ENCODE measurements around the gene RGS19.

Gene RGS19

DNA sequence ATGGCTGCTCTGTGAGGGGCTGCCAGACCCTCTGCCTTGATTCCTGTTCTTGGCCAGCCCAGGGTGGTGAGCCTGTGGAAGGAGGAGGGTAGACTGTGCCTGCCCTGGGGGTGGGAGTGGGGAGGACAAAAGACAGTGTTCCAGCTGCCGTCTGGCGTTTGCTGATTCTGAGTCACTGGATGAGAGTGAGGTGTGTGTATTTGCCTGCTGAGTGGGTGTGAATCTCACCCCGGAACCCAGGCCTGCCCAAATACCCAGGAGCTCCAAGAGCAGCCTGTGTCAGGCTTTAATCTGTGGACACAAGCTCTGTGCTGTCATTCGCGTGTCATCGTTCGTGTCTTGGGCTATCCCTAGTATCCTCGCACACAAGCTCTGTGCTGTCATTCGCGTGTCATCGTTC lies 7.5 kb upstream of the RGS19 start:
- no peak for TF ChIP-seq CTCF (IDR thresholded peaks at IDR 0.05; ENCODE audit: insufficient read depth, missing control alignments)
- DNase-seq (ENCODE audit: insufficient read length, low spot score) (no peak), FAIRE-seq (no peak)

GRCh38 chr20:64084685-64085152 lies 5.4 kb upstream of the RGS19 start:
- FAIRE-seq = no peak
- no peak for DNase-seq (ENCODE audit: insufficient read length, low spot score)
- TF ChIP-seq CTCF (IDR thresholded peaks at IDR 0.05; ENCODE audit: insufficient read depth, missing control alignments) = no peak

GRCh38 chr20:64083804-64084684 lies 4.7 kb upstream of the RGS19 start, which contains the start of gene LKAAEAR1:
LKAAEAR1 (minus strand) TSS chr20:64084398; CDS start chr20:64084219, 179 bp downstream.
- FAIRE-seq = no peak
- no peak for DNase-seq (ENCODE audit: insufficient read length, low spot score)
- no peak for TF ChIP-seq CTCF (IDR thresholded peaks at IDR 0.05; ENCODE audit: insufficient read depth, missing control alignments)

DNA sequence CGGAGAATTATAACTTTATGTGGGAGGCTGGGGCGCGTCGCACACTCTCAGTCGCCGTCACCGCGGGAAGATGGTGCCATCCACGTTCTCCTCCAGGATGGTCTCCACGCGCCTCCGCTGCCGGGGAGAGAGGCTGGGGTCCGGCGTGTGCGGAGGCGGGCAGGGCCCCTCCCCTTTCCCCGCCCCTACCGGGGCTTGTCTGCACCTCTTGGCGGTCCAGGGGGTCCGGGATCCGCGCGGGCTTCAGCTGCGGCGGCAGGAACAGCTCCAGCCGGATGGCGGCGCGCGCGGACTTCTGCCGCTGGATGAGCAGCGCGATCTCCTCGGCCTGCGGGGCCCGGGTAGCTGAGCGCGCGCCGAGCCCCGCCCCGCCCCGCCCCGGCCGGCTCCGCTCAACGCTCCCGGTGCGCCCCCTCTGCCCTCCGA lies 4.1 kb upstream of the RGS19 start:
- TF ChIP-seq CTCF (IDR thresholded peaks at IDR 0.05; ENCODE audit: insufficient read depth, missing control alignments) = peak; percentile 68
- peak; percentile 62 for DNase-seq (ENCODE audit: insufficient read length, low spot score)
- no peak for FAIRE-seq

- no peak for TF ChIP-seq CTCF (IDR thresholded peaks at IDR 0.05; ENCODE audit: insufficient read depth, missing control alignments)
- no peak for DNase-seq (ENCODE audit: insufficient read length, low spot score)
- FAIRE-seq = no peak
Observed at GRCh38 chr20:64082820-64083377, 3.6 kb upstream of the RGS19 start.

GRCh38 chr20:64082126-64082731 lies 2.9 kb upstream of the RGS19 start:
- FAIRE-seq (no peak), DNase-seq (ENCODE audit: insufficient read length, low spot score) (no peak)

More at GRCh38 chr20:64082126-64082731, 2.9 kb upstream of the RGS19 start:
- no peak for TF ChIP-seq CTCF (IDR thresholded peaks at IDR 0.05; ENCODE audit: insufficient read depth, missing control alignments)

Data from D721Med (cell line).